Muscle layer of duodenum (tissue), 2 donors: ENCODE data around the gene PLIN1.

Source experiments
- H3K27ac ChIP-seq: one replicate; pipeline ENCODE4 v1.7.0; 2013; ENCODE audit warnings: mild to moderate bottlenecking, low read length
- H3K27me3 ChIP-seq: one replicate; pipeline ENCODE4 v1.7.0; 2013; ENCODE audit warnings: low read depth, mild to moderate bottlenecking, control low read depth, low read length
- H3K36me3 ChIP-seq, 2 donors: one replicate each; pipeline ENCODE4 v1.7.0; 2013; ENCODE audit warnings: low read length in 2 of 2, control low read depth in 1 of 2, mild to moderate bottlenecking in 1 of 2; ENCODE audit not compliant: insufficient read depth in 2 of 2, control insufficient read depth in 1 of 2
- H3K4me1 ChIP-seq, 2 donors: one replicate each; pipeline ENCODE4 v1.7.0; 2013; ENCODE audit warnings: low read length in 2 of 2, mild to moderate bottlenecking in 2 of 2, control low read depth in 1 of 2, moderate library complexity in 1 of 2; ENCODE audit not compliant: insufficient read depth in 2 of 2, control insufficient read depth in 1 of 2
- H3K4me3 ChIP-seq, 2 donors: one replicate each; pipeline ENCODE4 v1.7.0; 2013; ENCODE audit warnings: low read length in 2 of 2, low read depth in 1 of 2, mild to moderate bottlenecking in 1 of 2
- H3K9me3 ChIP-seq, 2 donors: one replicate each; pipeline ENCODE4 v1.7.0; 2013; ENCODE audit warnings: low read length in 2 of 2, control low read depth in 1 of 2, mild to moderate bottlenecking in 1 of 2; ENCODE audit not compliant: control insufficient read depth in 1 of 2
- donor health status: healthy.

The PLIN1 gene

GRCh38 chr15:89672221-89673164 lies 6.7 kb downstream of the PLIN1 start:
- Histone ChIP-seq H3K27me3 (no peaks in the 10 kb centered on the region), H3K27ac (no peak overlapping the region), H3K36me3 (no peaks in the 10 kb centered on the region), H3K4me1 (no peaks in the 10 kb centered on the region), H3K9me3 (no peaks in the 10 kb centered on the region), H3K4me3 (no peak overlapping the region)

- H3K27ac ChIP-seq, result no peak overlapping the region
- H3K27me3 ChIP-seq, result no peaks in the 10 kb centered on the region
- no peak overlapping the region for H3K4me3 ChIP-seq
- no peaks in the 10 kb centered on the region for H3K9me3 ChIP-seq
- H3K4me1 ChIP-seq, result no peaks in the 10 kb centered on the region
- no peaks in the 10 kb centered on the region for H3K36me3 ChIP-seq
Measured at GRCh38 chr15:89671687-89672086, 7.5 kb downstream of the PLIN1 start.

DNA sequence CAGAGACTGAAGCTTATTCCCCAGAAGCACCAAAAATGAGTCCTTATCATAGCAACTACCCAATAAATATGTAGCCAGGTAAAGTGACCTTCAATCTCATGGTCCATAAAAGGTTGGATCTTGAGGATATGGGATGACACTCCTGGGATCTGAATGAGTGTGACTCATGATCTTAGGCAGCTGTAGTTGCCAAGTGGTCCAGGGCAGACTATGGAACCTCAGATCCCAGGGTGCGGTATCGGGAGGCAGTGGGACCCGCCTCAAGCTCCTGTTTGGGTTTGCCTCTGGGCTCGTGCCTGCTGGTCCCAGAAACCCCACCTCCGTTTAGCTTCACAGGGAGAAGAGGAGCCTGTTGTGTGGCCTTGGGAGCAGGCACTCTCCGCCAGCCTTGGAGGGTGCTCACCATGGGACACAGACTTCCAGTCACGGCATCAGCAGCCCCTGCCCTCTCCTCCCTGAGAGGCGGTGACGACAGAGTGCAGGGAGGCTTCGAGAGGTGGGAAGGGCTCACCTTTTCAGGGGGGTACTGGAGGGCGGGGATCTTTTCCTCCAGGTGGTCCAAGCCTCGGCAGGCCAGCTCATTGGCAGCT lies 8.1 kb downstream of the PLIN1 start:
- Histone ChIP-seq H3K27ac (no peak overlapping the region), H3K4me1 (no peaks in the 10 kb centered on the region), H3K27me3 (no peaks in the 10 kb centered on the region), H3K4me3 (no peak overlapping the region), H3K36me3 (no peaks in the 10 kb centered on the region), H3K9me3 (no peaks in the 10 kb centered on the region)

DNA sequence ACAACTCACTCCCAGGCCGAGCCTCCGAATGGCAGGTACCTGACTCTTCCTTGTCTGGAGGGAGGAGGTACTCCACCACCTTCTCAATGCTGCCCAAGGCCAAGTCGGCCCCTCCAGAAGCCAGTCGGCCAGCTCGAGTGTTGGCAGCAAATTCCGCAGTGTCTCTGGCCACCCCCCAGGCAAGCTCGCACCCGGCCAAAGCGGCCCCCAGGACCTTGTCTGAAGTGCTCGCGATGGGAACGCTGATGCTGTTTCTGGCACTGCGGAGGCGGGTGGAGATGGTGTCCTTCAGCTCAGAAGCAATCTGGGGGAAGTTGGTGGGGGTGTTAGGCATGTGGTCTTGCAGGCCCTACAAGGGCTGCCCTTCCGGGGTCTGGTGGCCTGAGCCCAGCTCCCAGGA lies 9.2 kb downstream of the PLIN1 start:
- no peaks in the 10 kb centered on the region for H3K9me3 ChIP-seq
- H3K27ac ChIP-seq, result no peak overlapping the region
- no peak overlapping the region for H3K4me3 ChIP-seq
- no peaks in the 10 kb centered on the region for H3K27me3 ChIP-seq
- H3K36me3 ChIP-seq, result no peaks in the 10 kb centered on the region
- peaks cover 0 to 2% of the 10 kb centered on the region in 2 donors for H3K4me1 ChIP-seq

DNA sequence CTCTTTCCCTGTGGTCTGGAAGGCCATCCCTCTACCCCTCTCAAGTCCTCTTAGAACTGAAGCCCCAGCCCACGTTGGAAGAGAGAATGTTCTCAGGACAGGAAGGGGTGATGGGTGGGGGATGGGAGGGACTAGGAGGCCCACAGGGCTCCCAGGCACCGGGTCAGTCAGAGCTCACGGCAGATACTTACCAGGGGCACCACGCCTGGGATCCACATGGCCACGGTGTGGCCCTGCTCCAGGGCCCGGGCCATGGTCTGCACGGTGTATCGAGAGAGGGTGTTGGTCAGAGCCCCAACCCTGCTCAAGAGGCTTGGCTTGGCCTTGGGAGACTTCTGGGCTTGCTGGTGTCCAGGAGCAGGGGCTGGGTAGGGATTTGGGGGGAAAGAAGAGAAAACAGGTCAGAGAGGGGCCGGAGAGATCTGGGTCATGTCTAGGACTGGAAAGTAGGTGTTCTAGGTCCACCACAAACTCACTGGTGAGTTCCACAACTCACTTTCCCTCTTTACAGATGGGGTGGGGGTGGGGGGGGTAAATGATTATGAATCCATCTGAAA lies 9.8 kb downstream of the PLIN1 start:
- H3K4me3 ChIP-seq, result no peak overlapping the region
- no peaks in the 10 kb centered on the region for H3K9me3 ChIP-seq
- H3K27me3 ChIP-seq, result no peaks in the 10 kb centered on the region
- H3K27ac ChIP-seq, result no peak overlapping the region
- no peaks in the 10 kb centered on the region for H3K36me3 ChIP-seq
- peaks cover 0 to 7% of the 10 kb centered on the region in 2 donors for H3K4me1 ChIP-seq

- Histone ChIP-seq H3K9me3 (no peaks in the 10 kb centered on the region), H3K4me3 (no peak overlapping the region), H3K4me1 (peaks cover 0 to 8% of the 10 kb centered on the region in 2 donors), H3K27ac (no peak overlapping the region), H3K27me3 (no peaks in the 10 kb centered on the region), H3K36me3 (no peaks in the 10 kb centered on the region)
Measured at GRCh38 chr15:89668171-89668570, 11.0 kb downstream of the PLIN1 start.

DNA sequence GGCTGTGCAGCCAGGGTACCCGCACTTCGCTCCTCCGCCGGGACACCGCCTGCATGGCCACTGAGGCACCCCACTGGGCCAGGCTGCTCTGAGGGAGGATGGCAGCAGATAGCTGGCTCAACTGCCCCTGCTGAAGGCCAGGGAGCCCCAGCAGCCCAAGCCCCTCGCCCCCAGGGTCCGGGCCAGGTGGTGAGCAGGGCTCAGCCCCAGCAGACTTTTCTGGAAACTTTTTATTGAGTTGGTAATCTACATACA lies 11.5 kb downstream of the PLIN1 start:
- H3K4me1 ChIP-seq, result peaks cover 2 to 8% of the 10 kb centered on the region in 2 donors
- H3K9me3 ChIP-seq, result no peaks in the 10 kb centered on the region
- no peak overlapping the region for H3K27ac ChIP-seq
- H3K4me3 ChIP-seq, result no peak overlapping the region
- H3K27me3 ChIP-seq, result no peaks in the 10 kb centered on the region
- H3K36me3 ChIP-seq, result no peaks in the 10 kb centered on the region

- H3K36me3 ChIP-seq, result no peaks in the 10 kb centered on the region
- H3K4me3 ChIP-seq, result no peak overlapping the region
- H3K9me3 ChIP-seq, result no peaks in the 10 kb centered on the region
- no peak overlapping the region for H3K27ac ChIP-seq
- H3K27me3 ChIP-seq, result no peaks in the 10 kb centered on the region
- H3K4me1 ChIP-seq, result peaks cover 5 to 8% of the 10 kb centered on the region in 2 donors
Measured at GRCh38 chr15:89666858-89667705, 12.1 kb downstream of the PLIN1 start.

- H3K36me3 ChIP-seq, result no peaks in the 10 kb centered on the region
- peaks cover 5 to 8% of the 10 kb centered on the region in 2 donors for H3K4me1 ChIP-seq
- H3K4me3 ChIP-seq, result peak overlapping the region in 1 of 2 donors; percentile 43
- no peak overlapping the region for H3K27ac ChIP-seq
- no peaks in the 10 kb centered on the region for H3K9me3 ChIP-seq
- H3K27me3 ChIP-seq, result no peaks in the 10 kb centered on the region
Measured at GRCh38 chr15:89666184-89666857, 12.8 kb downstream of the PLIN1 start.

DNA sequence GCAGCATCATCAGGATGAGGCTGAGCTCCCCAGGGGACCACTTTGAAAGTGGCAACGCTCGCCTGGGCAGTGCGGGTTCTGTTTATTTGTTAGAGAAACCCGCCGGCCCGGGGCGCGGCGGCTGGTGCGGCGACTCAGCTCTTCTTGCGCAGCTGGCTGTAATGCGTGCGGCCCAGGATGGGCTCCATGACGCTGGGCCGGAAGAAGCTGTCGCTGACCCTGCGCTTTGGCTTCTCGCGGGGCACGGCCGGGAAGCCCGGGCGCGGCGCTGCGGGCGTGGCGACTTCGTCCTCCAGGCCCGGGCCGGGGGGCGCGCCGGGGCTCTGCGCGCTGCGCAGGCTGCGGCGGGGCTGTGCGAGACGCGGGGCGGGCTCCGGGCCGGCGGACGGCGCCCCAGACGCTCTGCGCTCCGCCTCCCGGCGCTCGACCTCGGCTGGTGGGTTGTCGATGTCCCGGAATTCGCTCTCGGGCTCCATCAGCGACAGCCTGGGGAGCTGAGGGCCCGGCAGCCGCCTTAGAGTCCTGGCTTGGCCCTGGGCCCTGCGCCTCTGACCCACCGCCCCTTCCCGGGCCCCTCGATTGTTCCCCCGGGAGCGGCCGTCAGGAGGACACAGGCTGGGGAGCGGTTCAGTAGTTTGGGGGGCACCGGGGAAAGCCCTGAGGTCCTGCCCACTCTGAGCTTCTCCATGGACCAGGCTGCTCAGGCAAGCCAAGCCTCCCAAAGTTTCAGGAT lies 13.6 kb downstream of the PLIN1 start:
- Histone ChIP-seq H3K4me3 (peak overlapping the region in 1 of 2 donors; percentile 43), H3K27ac (no peak overlapping the region), H3K9me3 (no peaks in the 10 kb centered on the region), H3K4me1 (peaks cover 5 to 8% of the 10 kb centered on the region in 2 donors), H3K36me3 (no peaks in the 10 kb centered on the region), H3K27me3 (no peaks in the 10 kb centered on the region)
